Measurements from ENCODE around the gene TNP2. TPM values are rescaled to one million over a fixed set of nuclear protein-coding genes. Genes with fewer than 3 reads are reported as not detected.

The TNP2 gene
- total RNA-seq, 1 experiment from 2014 or later: not detected

DNA sequence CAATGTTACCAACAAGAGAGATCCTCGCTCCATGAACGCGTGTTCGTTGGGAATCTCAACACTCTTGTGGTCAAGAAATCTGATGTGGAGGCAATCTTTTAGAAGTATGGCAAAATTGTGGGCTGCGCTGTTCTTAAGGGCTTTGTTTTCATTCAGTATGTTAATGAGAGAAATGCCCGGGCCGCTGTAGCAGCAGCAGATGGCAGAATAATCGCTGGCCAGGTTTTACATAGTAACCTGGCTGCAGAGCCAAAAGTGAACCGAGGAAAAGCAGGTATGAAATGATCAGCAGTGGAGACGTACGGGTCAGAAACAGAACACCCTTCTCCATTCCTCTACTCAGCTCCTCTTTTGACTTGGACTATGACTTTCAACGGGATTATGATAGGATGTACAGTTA is 26.5 kb downstream of the TNP2 start:
- no peaks in the 10 kb centered on the region for H3K27me3 ChIP-seq (ENCODE audit: insufficient read depth, low read length)
- BruUV-seq (replicated peaks): no TSS peak
- no peaks in the 10 kb centered on the region for H3K9me2 ChIP-seq (ENCODE audit: insufficient read depth)
- H3K4me2 ChIP-seq (ENCODE audit: low read length): no peak overlapping the region
- intact Hi-C loops (cut with micrococcal nuclease): no loop called here
- peaks cover 0 to 13% of the 10 kb centered on the region in 2 experiments; a peak in 2 of 4 replicates for H3K4me1 ChIP-seq (ENCODE audit: control insufficient read depth in 1 of 2, insufficient read depth in 2 of 2, low read length in 2 of 2)
- no peaks in the 10 kb centered on the region for H3K79me2 ChIP-seq (ENCODE audit: insufficient read depth, low read length)
- H3K9me3 ChIP-seq (ENCODE audit: control insufficient read depth in 1 of 2, insufficient read depth in 1 of 2, low read depth in 1 of 2, low read length in 2 of 2): no peaks in the 10 kb centered on the region
- H3K9ac ChIP-seq (ENCODE audit: low read length): no peak overlapping the region
- H4K20me1 ChIP-seq (ENCODE audit: insufficient read depth): no peaks in the 10 kb centered on the region
- DNase-seq (ENCODE audit: low read depth, low spot score) (no peak), ATAC-seq (no peak)
- ChIA-PET POLR2A (interaction anchor here (1.0 kb wide), 1 partner anchor 13 kb away, joined by 5 read pairs; the partner anchor contains the start of gene SOCS1), CTCF (no interaction called here), RAD21 (ENCODE audit: low non-redundant PET in 1 of 2, low total read pairs in 2 of 2, uncharacterized antibody in 2 of 2, unreplicated experiment in 2 of 2) (no interaction called here)
- H2AFZ ChIP-seq (ENCODE audit: low read depth, low read length, poor library complexity, severe bottlenecking): no peak overlapping the region
- no peak overlapping the region for H3K4me3 ChIP-seq (replicated peaks in 1 of 2; ENCODE audit: low read depth in 1 of 2, low read length in 2 of 2)
- H3K36me3 ChIP-seq (ENCODE audit: control insufficient read depth in 1 of 2, insufficient read depth in 2 of 2, low read length in 2 of 2): no peaks in the 10 kb centered on the region
- TF ChIP-seq SIN3A (IDR thresholded peaks at IDR 0.05; ENCODE audit: low read depth): no peak
- no peak for TF ChIP-seq YY1 (IDR thresholded peaks at IDR 0.05; ENCODE audit: extremely low read depth, insufficient replicate concordance, low read depth, low read length)
- no peak for TF ChIP-seq MAX (IDR thresholded peaks at IDR 0.05)
- TF ChIP-seq, protein P1, sequence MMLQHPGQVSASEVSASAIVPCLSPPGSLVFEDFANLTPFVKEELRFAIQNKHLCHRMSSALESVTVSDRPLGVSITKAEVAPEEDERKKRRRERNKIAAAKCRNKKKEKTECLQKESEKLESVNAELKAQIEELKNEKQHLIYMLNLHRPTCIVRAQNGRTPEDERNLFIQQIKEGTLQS (IDR thresholded peaks at IDR 0.05): no peak
- no peak for TF ChIP-seq EZH2 (IDR thresholded peaks at IDR 0.05)
- H3K27ac ChIP-seq (ENCODE audit: low read depth, low read length): no peak overlapping the region

- H3K27me3 ChIP-seq (ENCODE audit: insufficient read depth, low read length): no peaks in the 10 kb centered on the region
- no peak overlapping the region for H3K4me3 ChIP-seq (replicated peaks in 1 of 2; ENCODE audit: low read depth in 1 of 2, low read length in 2 of 2)
- CTCF ChIA-PET: no interaction called here
- intact Hi-C loops (cut with micrococcal nuclease): no loop called here
- TF ChIP-seq CEBPB (IDR thresholded peaks at IDR 0.05; ENCODE audit: low read depth) (no peak), ZBTB33 (IDR thresholded peaks at IDR 0.05; ENCODE audit: extremely low read depth, insufficient replicate concordance, low read length) (no peak), POLR2AphosphoS5 (IDR thresholded peaks at IDR 0.05; ENCODE audit: low read depth, low read length) (no peak)
- TF ChIP-seq, protein P1 (IDR thresholded peaks at IDR 0.05): no peak
- no peak overlapping the region for H3K9ac ChIP-seq (ENCODE audit: low read length)
- RAD21 ChIA-PET (ENCODE audit: low non-redundant PET in 1 of 2, low total read pairs in 2 of 2, uncharacterized antibody in 2 of 2, unreplicated experiment in 2 of 2): no interaction called here
- no peak for DNase-seq (ENCODE audit: low read depth, low spot score)
- no peak for ATAC-seq
- BruUV-seq (replicated peaks): no TSS peak
- H3K9me3 ChIP-seq (ENCODE audit: control insufficient read depth in 1 of 2, insufficient read depth in 1 of 2, low read depth in 1 of 2, low read length in 2 of 2): no peaks in the 10 kb centered on the region
- POLR2A ChIA-PET: interaction anchor here (0.9 kb wide), 1 partner anchor 14 kb away, joined by 3 read pairs; the partner anchor contains the start of gene SOCS1
- H3K36me3 ChIP-seq (ENCODE audit: control insufficient read depth in 1 of 2, insufficient read depth in 2 of 2, low read length in 2 of 2): no peaks in the 10 kb centered on the region
- H2AFZ ChIP-seq (ENCODE audit: low read depth, low read length, poor library complexity, severe bottlenecking): no peak overlapping the region
- peaks cover 0 to 13% of the 10 kb centered on the region in 2 experiments; a peak in 2 of 4 replicates for H3K4me1 ChIP-seq (ENCODE audit: control insufficient read depth in 1 of 2, insufficient read depth in 2 of 2, low read length in 2 of 2)
- no peak overlapping the region for H3K4me2 ChIP-seq (ENCODE audit: low read length)
- H4K20me1 ChIP-seq (ENCODE audit: insufficient read depth): no peaks in the 10 kb centered on the region
- H3K27ac ChIP-seq (ENCODE audit: low read depth, low read length): no peak overlapping the region
- no peaks in the 10 kb centered on the region for H3K79me2 ChIP-seq (ENCODE audit: insufficient read depth, low read length)
- H3K9me2 ChIP-seq (ENCODE audit: insufficient read depth): no peaks in the 10 kb centered on the region
Measured at GRCh38 chr16:11241480-11242204, 27.5 kb downstream of the TNP2 start.
